ENCODE data around the gene OOSP2.
"Not testable (repeated sequence)": the region's sequence is repeated elsewhere in the genome, so short reads cannot be mapped to it uniquely, and the experiment has no call there.

The OOSP2 gene, protein sequence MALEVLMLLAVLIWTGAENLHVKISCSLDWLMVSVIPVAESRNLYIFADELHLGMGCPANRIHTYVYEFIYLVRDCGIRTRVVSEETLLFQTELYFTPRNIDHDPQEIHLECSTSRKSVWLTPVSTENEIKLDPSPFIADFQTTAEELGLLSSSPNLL

DNA sequence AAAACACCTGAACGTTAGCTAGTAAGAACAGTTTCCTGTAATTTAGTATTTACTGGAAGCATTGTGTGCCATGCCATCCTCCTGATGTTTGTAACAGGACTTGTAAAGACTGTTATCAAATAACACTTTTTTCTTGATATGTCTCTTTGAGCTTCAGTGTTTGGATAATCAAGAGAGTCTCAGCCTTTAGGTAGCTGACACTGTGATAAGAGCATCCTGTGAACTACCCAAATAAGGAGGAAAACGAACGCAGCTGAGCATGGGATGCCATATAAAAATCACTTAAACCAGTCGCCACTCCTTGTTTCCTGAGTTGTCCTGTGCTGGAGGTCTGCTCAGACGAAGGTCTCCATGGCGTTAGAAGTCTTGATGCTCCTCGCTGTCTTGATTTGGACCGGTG, at the start of gene OOSP2:
Gene OOSP2, plus strand, starts transcription at position 301 of the 400 bp plus-strand sequence. Its CDS starts 51 bp downstream, at position 352.
- DNase-seq (ENCODE audit: low read depth in 2 of 3, low spot score in 2 of 3), result no peak

- no peak for DNase-seq (ENCODE audit: low read depth in 2 of 3, low spot score in 2 of 3)
These were observed 49.8 kb upstream of the OOSP2 start for GRCh38 chr11:59990421-59990820.

DNA sequence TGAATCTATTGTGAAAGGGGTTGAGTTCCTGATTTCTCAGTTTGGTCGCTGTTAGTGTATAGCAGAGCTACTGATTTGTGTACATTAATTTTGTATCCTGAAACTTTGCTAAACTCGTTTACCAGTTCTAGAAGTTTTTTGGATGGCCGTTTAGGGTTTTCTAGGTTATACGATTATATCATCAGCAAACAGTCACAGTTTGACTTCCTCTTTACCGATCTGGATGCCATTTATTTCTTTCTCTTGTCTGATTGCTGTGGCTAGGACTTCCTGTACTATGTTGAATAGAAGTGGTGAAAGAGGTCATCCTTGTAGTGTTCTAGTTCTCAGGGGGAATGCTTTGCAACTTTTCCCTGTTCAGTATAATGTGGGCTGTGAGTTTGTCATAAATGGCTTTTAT, 47.8 kb upstream of the OOSP2 start:
- DNase-seq (ENCODE audit: low read depth in 2 of 3, low spot score in 2 of 3), result no peak

- no peak for DNase-seq (ENCODE audit: low read depth in 2 of 3, low spot score in 2 of 3)
These were observed 42.4 kb upstream of the OOSP2 start for GRCh38 chr11:59997800-59998199.

DNA sequence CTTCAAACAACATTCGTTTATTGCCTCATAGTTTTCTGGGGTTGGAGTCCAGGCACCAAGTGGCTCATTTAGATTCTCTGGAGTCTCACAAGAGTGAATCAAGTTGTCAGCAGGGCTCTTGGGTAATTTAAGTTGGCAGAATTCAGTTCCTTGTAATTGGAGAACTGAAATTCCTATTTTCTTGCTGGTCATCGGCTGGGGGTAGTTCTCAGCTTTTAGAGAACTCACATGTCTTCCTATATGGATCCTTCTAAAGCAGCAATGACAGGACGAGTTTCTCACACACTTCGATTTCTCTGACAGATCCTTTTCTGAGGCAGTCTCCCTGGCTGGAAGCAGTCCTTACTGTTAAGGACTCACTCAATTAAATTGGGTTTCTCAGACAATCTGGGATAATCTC, 40.5 kb upstream of the OOSP2 start:
- no peak for DNase-seq (ENCODE audit: low read depth in 2 of 3, low spot score in 2 of 3)

GRCh38 chr11:60003729-60004128, 36.5 kb upstream of the OOSP2 start:
- no peak for DNase-seq (ENCODE audit: low read depth in 2 of 3, low spot score in 2 of 3)

DNA sequence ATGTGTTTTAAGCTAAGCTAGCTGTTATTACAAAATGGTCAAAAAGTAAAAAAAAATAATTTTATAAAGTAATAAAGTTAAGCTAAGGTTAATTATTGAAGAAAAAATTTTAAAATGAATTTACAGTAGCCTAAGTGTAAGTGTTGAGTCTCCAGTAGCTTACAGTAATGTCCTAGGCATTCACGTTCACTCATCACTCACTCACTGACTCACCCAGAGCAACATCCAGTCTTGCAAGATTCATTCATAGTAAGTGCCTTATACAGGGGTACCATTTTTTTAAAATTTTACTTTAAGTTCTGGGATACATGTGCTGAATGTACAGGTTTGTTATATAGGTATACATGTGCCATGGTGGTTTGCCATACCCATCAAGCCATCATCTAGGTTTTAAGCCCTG, 34.8 kb upstream of the OOSP2 start:
- DNase-seq (ENCODE audit: low read depth in 2 of 3, low spot score in 2 of 3), result no peak

DNA sequence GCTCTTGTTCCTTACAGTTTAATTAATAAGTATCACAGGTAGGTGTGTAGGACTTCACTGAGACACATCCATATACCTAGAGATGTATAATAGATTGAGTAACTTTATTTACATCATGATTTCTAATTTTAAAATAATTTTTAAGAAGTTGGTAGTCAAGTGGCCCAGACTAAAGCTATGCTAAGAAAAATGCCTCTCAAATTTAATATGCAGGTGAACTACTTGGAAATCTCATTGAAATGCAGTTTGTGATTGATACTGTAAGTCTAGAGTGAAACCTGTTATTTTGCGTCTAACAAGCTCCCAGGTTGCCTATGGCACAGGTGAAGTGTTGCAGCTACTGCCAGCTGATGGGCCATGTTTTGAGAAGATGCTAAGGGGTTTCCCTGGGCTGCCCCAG, 23.3 kb upstream of the OOSP2 start, which contains the start of gene OOSP4B:
Gene OOSP4B, plus strand, starts transcription at position 301 of the 400 bp plus-strand sequence.
- no peak for DNase-seq (ENCODE audit: low read depth in 2 of 3, low spot score in 2 of 3)

DNA sequence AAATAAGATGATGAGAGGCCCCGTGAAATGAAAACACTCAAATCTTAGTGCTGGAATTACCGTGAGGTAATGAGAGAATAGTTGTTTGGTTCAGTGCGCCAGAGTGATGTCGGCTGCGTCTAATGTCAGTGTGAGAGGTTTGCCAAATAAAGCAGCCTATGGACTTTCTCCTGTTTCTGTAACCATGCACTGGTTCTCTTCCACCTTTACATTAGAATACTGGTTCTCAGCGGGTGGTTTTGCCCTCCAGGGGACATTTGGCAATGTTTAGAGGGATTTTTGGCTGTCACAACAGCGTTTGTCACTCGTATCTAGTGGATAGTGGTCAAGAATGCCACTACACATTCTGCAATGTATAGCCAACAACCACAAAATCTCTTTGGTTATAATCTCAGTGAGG, 22.2 kb upstream of the OOSP2 start:
- DNase-seq (ENCODE audit: low read depth in 2 of 3, low spot score in 2 of 3), result no peak

- DNase-seq (ENCODE audit: low read depth in 2 of 3, low spot score in 2 of 3), result not testable (repeated sequence)
These were observed 19.8 kb upstream of the OOSP2 start for GRCh38 chr11:60020376-60020775.

- no peak for DNase-seq (ENCODE audit: low read depth in 2 of 3, low spot score in 2 of 3)
These were observed 11.1 kb upstream of the OOSP2 start for GRCh38 chr11:60029015-60029632.

- DNase-seq (ENCODE audit: low read depth in 2 of 3, low spot score in 2 of 3), result not testable (repeated sequence)
These were observed 10.2 kb downstream of the OOSP2 start for GRCh38 chr11:60050422-60050821.

DNA sequence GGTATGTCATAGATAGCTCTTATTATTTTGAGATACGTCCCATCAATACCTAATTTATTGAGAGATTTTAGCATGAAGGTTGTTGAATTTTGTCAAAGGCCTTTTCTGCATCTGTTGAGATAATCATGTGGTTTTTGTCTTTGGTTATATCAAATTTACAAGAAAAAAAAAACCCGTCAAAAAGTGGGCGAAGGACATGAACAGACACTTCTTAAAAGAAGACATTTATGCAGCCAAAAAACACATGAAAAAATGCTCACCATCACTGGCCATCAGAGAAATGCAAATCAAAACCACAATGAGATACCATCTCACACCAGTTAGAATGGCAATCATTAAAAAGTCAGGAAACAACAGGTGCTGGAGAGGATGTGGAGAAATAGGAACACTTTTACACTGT, 10.6 kb downstream of the OOSP2 start:
- not testable (repeated sequence) for DNase-seq (ENCODE audit: low read depth in 2 of 3, low spot score in 2 of 3)

DNA sequence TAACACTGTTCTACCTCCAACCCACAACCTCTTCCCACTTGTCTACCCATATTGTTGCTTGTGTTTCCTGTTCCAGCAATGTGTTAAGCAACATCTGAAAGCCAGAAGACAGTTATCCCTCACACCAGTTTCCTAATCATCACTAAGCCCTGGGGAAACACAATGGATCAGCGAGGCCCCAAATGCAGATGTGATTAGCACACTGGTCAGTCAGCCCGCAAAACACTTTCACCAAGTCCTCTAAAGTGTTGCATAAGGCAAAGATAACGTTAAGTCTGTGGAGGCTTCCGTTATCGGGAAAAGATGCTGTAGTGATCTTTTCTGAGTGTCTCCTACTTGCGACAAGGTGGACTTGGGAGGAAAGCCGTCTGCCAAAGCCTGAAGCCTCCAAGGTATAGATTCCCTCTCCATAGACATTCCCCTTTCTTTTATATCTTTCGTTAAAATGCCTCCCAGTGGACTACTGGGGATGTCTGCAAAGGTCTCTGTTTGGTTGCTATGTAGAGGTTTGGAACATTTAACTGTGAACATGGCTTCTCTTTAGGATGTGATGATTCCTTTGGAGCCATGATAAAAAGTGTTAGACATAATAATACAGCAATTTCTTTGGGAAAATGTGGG, 16.2 kb downstream of the OOSP2 start, which contains the start of gene MS4A3:
Gene MS4A3, plus strand, starts transcription at position 317 of the 621 bp plus-strand sequence. CDS start 4,496 bp downstream, outside the sequence.
- DNase-seq (ENCODE audit: low read depth in 2 of 3, low spot score in 2 of 3), result no peak

- no peak for DNase-seq (ENCODE audit: low read depth in 2 of 3, low spot score in 2 of 3)
These were observed 18.8 kb downstream of the OOSP2 start for GRCh38 chr11:60059052-60059451.

DNA sequence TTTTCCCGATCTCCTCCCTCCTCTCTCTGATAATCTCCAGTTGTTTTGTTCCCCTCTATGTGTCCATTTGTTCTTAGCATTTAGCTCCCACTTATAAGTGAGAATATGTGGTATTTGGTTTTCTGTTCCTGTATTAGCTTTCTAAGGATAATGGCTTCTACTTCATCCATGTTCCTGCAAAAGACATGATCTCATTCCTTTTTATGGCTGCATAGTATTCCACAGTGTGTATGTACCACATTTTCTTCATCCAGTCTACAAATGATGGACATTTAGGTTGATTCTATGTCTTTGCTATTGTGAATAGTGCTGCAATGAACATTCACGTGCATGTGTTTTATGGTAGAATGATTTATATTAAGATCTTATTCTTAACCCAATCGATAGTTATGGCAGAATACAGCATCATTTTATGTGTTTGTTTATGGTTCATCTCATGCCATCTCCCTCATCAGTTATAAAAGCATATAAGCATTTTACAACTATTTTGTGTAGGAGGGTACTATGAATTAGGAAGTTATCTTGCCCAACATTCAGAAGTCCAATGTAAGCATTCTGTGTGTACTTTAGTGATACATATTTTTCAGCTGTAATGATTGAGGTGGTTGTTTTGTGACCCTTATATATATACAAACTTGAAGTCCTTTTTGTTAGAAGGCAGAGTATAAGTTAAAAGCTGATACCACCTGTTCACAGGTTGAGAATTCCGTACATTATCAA, 19.5 kb downstream of the OOSP2 start:
- DNase-seq (ENCODE audit: low read depth in 2 of 3, low spot score in 2 of 3), result no peak

DNA sequence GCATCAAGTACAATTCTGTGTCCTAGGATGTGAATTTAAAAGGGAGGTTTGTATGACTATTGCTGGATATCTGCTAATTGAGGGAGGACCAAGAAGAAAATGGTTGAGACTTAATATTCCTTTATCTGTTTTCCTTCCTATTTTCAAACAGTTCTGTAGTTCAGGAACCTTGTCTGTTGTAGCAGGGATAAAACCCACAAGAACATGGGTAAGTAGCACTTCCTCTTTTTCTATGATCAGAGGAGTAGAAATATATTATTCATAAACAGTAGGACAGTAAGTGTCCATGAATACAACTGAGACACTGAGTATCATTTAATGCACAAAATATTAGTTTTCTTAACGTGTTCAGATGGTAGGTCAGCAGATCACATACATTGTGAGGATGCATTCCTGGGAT, 23.9 kb downstream of the OOSP2 start:
- no peak for DNase-seq (ENCODE audit: low read depth in 2 of 3, low spot score in 2 of 3)

DNA sequence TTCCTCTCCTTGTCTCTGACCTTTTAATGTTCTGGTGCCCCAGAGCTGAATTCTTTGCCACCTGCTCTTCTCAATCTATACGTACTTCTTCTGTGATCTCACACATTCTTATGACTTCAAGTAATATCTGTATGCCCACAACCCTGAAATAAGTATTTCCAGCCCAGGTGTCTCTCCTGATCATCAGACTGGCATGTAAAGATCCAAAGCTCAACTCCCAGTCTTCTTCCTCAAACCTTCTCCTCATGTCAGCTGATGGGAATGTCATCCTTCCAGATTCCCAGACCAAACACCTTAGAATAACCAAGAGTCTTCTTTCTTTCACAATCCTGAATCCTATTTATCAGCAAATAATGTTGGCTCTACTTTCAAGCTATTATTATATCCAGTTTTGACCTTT, 25.6 kb downstream of the OOSP2 start:
- DNase-seq (ENCODE audit: low read depth in 2 of 3, low spot score in 2 of 3), result no peak

- no peak for DNase-seq (ENCODE audit: low read depth in 2 of 3, low spot score in 2 of 3)
These were observed 29.2 kb downstream of the OOSP2 start for GRCh38 chr11:60069450-60069849.

- DNase-seq (ENCODE audit: low read depth in 2 of 3, low spot score in 2 of 3), result not testable (repeated sequence)
These were observed 31.4 kb downstream of the OOSP2 start for GRCh38 chr11:60071644-60072043.

GRCh38 chr11:60077216-60077817, 37.1 kb downstream of the OOSP2 start:
- DNase-seq (ENCODE audit: low read depth in 2 of 3, low spot score in 2 of 3), result no peak

Data from activated CD8-positive, alpha-beta memory T cell treated with anti-CD3 and anti-CD28 coated beads for 48 hours (primary cell).